Transverse colon (tissue), 4 donors: ENCODE results near the gene CSNK1D. TPM values are rescaled to one million over a fixed set of nuclear protein-coding genes. Genes with fewer than 3 reads are reported as not detected.

Source experiments
- DNase-seq: peaks from one replicate; pipeline ENCODE4 v3.0.0-alpha.2; 2019
- H3K27ac ChIP-seq, 4 donors: fragments of 200-600 bp; sonication (generic); 2 replicates each; pipeline ENCODE4 v1.5.1; 2016 to 2018; ENCODE audit warnings: inconsistent platforms in 4 of 4
- H3K27me3 ChIP-seq: fragments of 200-600 bp; sonication (generic); 2 replicates; pipeline ENCODE4 v1.5.1; 2017; ENCODE audit warnings: inconsistent platforms
- H3K36me3 ChIP-seq, 4 donors: fragments of 200-600 bp; sonication (generic); 2 replicates each; pipeline ENCODE4 v1.5.1; 2017 to 2019; ENCODE audit warnings: inconsistent platforms in 4 of 4
- H3K4me1 ChIP-seq, 4 donors: fragments of 200-600 bp; sonication (generic); 2 replicates each; pipeline ENCODE4 v1.5.1; 2017 to 2020; ENCODE audit warnings: inconsistent platforms in 4 of 4
- H3K4me3 ChIP-seq, 4 donors: fragments of 200-600 bp; sonication (generic); 1 replicate in 1 of 4; 2 replicates in 3 of 4; pipeline versions ENCODE4 v1.5.1 to v1.6.1; 2017 to 2019; ENCODE audit warnings: inconsistent platforms in 4 of 4
- H3K9me3 ChIP-seq, 2 donors: fragments of 200-600 bp; sonication (generic); 2 replicates each; pipeline ENCODE4 v1.5.1; 2017 to 2019; ENCODE audit warnings: inconsistent platforms in 2 of 2
- EP300 ChIP-seq: sonication (generic); formaldehyde crosslinking; IDR thresholded peaks from one replicate; pipeline ENCODE4 v1.6.1; 2017; ENCODE audit warnings: antibody characterized with exemption, low read depth
- POLR2A ChIP-seq: fragments of 450-650 bp; IDR thresholded peaks from one replicate; pipeline ENCODE4 v1.6.1; 2016; ENCODE audit warnings: antibody characterized with exemption, mild to moderate bottlenecking, moderate library complexity
- POLR2AphosphoS5 ChIP-seq, 3 donors: sonication (generic); formaldehyde crosslinking; IDR thresholded peaks; one replicate each; pipeline ENCODE4 v1.6.1; 2016; ENCODE audit warnings: antibody characterized with exemption in 3 of 3
- WGBS, 2 donors: methylation state at CpG; one replicate each; pipeline ENCODE4 v1.1.5; 2018; ENCODE audit warnings: low coverage in 1 of 2; 5-methylcytosine and 5-hydroxymethylcytosine counted together
- in situ Hi-C, 4 donors: fragments of 200-750 bp; cut with MboI; loops; one replicate each; pipeline versions ENCODE4 v1.15.0 to v1.15.1; 2017; ENCODE audit warnings: low sequenced_read_pairs in 3 of 4, low pct_ligation_motif_present in 1 of 4, low pct_unique_long_range_greater_than_20kb in 1 of 4
- intact Hi-C: fragments of 100-400 bp; cut with DNase I; formaldehyde crosslinking; loops from one replicate; pipeline ENCODE4 v1.15.1; 2023; ENCODE audit warnings: low total_unique reads
- total RNA-seq, 4 donors: library from RNA; depleted of rRNA; stranded (reverse); fragments of >200 nt; gene quantifications; one replicate each; pipeline ENCODE4 v1.1.0, GENCODE V29; 2016
- TF ChIP-seq, protein P1 (sequence below), 5 experiments: fragments of 200-600 bp in 3 of 5; fragments of 450-650 bp in 2 of 5; sonication (generic) in 3 of 5; IDR thresholded peaks; 1 replicate in 2 of 5; 2 replicates in 3 of 5; pipeline ENCODE4 v1.5.1; 2016 to 2017; ENCODE audit warnings: antibody characterized with exemption in 5 of 5, inconsistent platforms in 3 of 5, mild to moderate bottlenecking in 2 of 5, moderate library complexity in 1 of 5

The CSNK1D gene
- total RNA-seq, 4 donors from 2014 or later = 86.0 to 230 (median 148) TPM

DNA sequence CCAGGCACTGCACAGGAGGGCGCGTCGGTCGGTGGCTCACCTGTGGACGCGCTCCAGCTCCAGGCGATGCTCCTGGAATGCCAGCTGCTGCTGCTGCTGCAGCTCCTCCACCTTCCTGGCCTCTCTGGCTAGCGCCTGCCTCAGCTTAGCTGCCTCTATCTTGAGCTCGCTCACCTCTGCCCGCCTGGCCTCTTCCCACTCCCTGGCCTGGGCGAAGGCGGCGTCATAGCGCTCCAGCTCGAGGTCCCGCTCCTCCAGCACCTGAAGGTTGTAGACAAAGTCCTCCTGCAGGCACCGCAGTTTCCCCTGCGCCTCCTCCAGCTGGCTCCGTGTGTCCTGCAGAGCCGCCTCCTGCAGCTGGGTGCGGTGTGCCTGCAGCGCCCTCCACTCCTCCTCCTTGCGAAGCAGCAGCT, 72.0 kb downstream of the CSNK1D start:
- 92% methylated on average over 21 of the region's 23 CpGs; no CpG with 5 or more reads in 1 of the 2 donors for WGBS, 2 donors
- intact Hi-C loops = no loop called here
- Histone ChIP-seq H3K27me3 (no peaks in the 10 kb centered on the region), H3K4me3 (no peak overlapping the region), H3K9me3 (no peaks in the 10 kb centered on the region), H3K4me1 (peaks cover 10 to 19% (median 11%) of the 10 kb centered on the region in 4 donors), H3K27ac (no peak overlapping the region), H3K36me3 (no peaks in the 10 kb centered on the region)
- no peak for TF ChIP-seq POLR2A
- TF ChIP-seq, protein P1, sequence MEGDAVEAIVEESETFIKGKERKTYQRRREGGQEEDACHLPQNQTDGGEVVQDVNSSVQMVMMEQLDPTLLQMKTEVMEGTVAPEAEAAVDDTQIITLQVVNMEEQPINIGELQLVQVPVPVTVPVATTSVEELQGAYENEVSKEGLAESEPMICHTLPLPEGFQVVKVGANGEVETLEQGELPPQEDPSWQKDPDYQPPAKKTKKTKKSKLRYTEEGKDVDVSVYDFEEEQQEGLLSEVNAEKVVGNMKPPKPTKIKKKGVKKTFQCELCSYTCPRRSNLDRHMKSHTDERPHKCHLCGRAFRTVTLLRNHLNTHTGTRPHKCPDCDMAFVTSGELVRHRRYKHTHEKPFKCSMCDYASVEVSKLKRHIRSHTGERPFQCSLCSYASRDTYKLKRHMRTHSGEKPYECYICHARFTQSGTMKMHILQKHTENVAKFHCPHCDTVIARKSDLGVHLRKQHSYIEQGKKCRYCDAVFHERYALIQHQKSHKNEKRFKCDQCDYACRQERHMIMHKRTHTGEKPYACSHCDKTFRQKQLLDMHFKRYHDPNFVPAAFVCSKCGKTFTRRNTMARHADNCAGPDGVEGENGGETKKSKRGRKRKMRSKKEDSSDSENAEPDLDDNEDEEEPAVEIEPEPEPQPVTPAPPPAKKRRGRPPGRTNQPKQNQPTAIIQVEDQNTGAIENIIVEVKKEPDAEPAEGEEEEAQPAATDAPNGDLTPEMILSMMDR (IDR thresholded peaks at IDR 0.05) = no peak
- no peak for TF ChIP-seq POLR2AphosphoS5 (IDR thresholded peaks at IDR 0.05)
- no peak for TF ChIP-seq EP300
- no peak for DNase-seq
- in situ Hi-C loops = loop anchor here in 1 of 4 donors (10.0 kb wide), 1 partner anchor 123 kb away; no protein-coding TSS in a partner anchor

DNA sequence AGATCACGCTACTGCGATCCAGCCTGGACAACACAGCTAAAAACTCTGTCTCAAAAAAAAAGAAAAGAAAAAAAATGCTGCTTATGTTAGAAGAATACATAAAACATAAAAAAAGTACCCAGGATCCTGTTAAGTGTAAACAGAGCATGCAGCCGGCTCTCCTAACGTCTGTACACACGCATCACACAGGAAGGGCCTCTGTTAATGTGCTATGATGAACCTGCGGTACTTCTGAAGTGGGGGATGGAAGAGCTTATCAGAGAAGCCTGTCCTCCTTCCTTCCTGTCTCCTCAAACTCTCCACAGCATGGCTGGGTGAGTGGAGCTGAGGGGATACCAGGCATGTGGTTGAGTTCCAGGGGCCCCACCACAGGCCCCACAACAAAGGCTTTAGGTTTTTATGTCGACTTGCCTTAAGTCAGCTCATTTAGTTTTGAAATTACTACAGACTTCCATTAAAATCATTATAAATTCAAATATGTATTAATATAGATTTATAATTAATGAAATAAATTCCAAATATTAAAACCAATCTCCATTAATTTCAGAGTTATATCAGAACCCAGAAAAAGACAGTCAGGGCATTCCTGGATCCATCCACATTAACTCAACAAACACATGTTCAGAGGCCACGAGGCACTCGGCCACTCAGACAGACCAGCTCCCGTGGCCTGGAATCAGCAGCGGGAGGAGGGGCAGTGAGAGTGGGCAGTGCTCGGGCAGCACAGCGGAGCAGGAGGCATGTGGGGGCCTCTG, 72.6 kb downstream of the CSNK1D start:
- intact Hi-C loops = no loop called here
- 85% methylated on average over 6 to 13 of the region's 13 CpGs for WGBS, 2 donors
- H3K4me3 ChIP-seq = no peak overlapping the region
- in situ Hi-C loops = loop anchor here in 1 of 4 donors (10.0 kb wide), 1 partner anchor 124 kb away; no protein-coding TSS in a partner anchor
- peaks cover 5 to 13% (median 5%) of the 10 kb centered on the region in 4 donors for H3K4me1 ChIP-seq
- H3K27me3 ChIP-seq = no peaks in the 10 kb centered on the region
- H3K9me3 ChIP-seq = no peaks in the 10 kb centered on the region
- no peak overlapping the region for H3K27ac ChIP-seq
- DNase-seq = no peak
- TF ChIP-seq POLR2AphosphoS5 (IDR thresholded peaks at IDR 0.05) (no peak), POLR2A (no peak), EP300 (no peak)
- TF ChIP-seq, protein P1 (IDR thresholded peaks at IDR 0.05) = no peak
- no peaks in the 10 kb centered on the region for H3K36me3 ChIP-seq

DNA sequence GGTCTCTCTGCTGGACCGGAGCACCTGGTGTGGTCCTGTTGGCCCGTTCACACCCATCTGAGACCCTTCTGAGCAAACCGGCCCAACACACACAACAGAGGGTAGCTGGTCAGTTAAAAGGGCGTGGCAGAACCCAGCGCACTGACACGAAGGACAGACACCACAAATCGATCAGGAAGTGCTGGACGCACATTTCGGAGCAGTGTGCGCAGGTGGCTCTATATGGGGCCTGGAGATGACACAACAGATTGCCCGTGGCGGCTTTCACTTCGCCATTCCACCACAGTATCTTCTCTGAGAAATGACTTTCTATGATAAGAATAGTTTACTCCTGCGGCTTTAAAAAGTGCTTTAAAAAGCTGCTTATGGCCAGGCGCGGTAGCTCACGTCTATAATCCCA, 73.4 kb downstream of the CSNK1D start:
- Histone ChIP-seq H3K4me3 (no peak overlapping the region), H3K36me3 (no peaks in the 10 kb centered on the region), H3K9me3 (no peaks in the 10 kb centered on the region), H3K27me3 (no peaks in the 10 kb centered on the region), H3K27ac (no peak overlapping the region), H3K4me1 (peaks cover 0 to 7% (median 0%) of the 10 kb centered on the region in 4 donors)
- no peak for DNase-seq
- no peak for TF ChIP-seq EP300
- TF ChIP-seq, protein P1 (IDR thresholded peaks at IDR 0.05) = no peak
- TF ChIP-seq POLR2AphosphoS5 (IDR thresholded peaks at IDR 0.05) = no peak
- no peak for TF ChIP-seq POLR2A
- intact Hi-C loops (no loop called here), in situ Hi-C loops (loop anchor here in 1 of 4 donors (10.0 kb wide), 1 partner anchor 125 kb away; no protein-coding TSS in a partner anchor)
- WGBS, 2 donors = 87 to 91% methylated on average over 4 to 17 of the region's 17 CpGs

DNA sequence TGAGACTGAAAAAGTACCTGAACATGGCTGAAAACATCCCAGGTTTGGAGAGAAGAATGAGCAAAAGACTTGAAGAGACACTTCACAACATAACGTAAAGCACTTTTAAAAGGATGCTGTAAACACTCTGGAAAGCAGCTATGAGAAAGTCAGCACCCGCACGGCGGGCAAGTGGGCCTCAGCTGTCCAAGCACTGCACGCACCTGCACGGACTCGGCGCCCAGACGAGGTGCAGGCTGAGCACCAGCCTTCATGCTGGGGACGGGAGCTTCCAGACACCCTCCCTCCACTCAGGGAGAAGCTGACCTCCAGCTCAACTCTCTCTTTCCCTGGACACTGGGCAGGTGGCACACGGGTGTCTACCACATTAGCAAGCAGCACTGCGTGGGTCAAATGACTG, 74.0 kb downstream of the CSNK1D start:
- no peaks in the 10 kb centered on the region for H3K27me3 ChIP-seq
- no peak for TF ChIP-seq POLR2AphosphoS5 (IDR thresholded peaks at IDR 0.05)
- no peak for TF ChIP-seq EP300
- TF ChIP-seq, protein P1 (IDR thresholded peaks at IDR 0.05) = no peak
- no peak for TF ChIP-seq POLR2A
- H3K9me3 ChIP-seq = no peaks in the 10 kb centered on the region
- 93% methylated on average over 12 of the region's 12 CpGs; no CpG with 5 or more reads in 1 of the 2 donors for WGBS, 2 donors
- no peaks in the 10 kb centered on the region for H3K36me3 ChIP-seq
- peaks cover 0 to 7% (median 0%) of the 10 kb centered on the region in 4 donors for H3K4me1 ChIP-seq
- intact Hi-C loops = no loop called here
- no peak overlapping the region for H3K27ac ChIP-seq
- no peak overlapping the region for H3K4me3 ChIP-seq
- DNase-seq = no peak
- in situ Hi-C loops = no loop called here
